ENCODE results near the gene TNPO2.
"Not testable (repeated sequence)": the region's sequence is repeated elsewhere in the genome, so short reads cannot be mapped to it uniquely, and the experiment has no call there.

Gene TNPO2

GRCh38 chr19:12678039-12678438 is 45.7 kb downstream of the TNPO2 start:
- FAIRE-seq; DNase-seq (ENCODE audit: low spot score): not testable (repeated sequence)

GRCh38 chr19:12676928-12677327 is 46.8 kb downstream of the TNPO2 start:
- DNase-seq (ENCODE audit: low spot score) (no peak), FAIRE-seq (no peak)

- FAIRE-seq (no peak), DNase-seq (ENCODE audit: low spot score) (peak; percentile 59)
Observed at GRCh38 chr19:12676384-12676792, 47.3 kb downstream of the TNPO2 start.

- DNase-seq (ENCODE audit: low spot score) (no peak), FAIRE-seq (no peak)
Observed at GRCh38 chr19:12675940-12676339, 47.8 kb downstream of the TNPO2 start.

GRCh38 chr19:12675399-12675798 is 48.3 kb downstream of the TNPO2 start:
- FAIRE-seq = no peak
- no peak for DNase-seq (ENCODE audit: low spot score)

- no peak for FAIRE-seq
- no peak for DNase-seq (ENCODE audit: low spot score)
Observed at GRCh38 chr19:12672744-12673143, 51.0 kb downstream of the TNPO2 start.

- no peak for DNase-seq (ENCODE audit: low spot score)
- FAIRE-seq = no peak
Observed at GRCh38 chr19:12670159-12670928, 53.4 kb downstream of the TNPO2 start.

GRCh38 chr19:12669270-12670158 is 54.2 kb downstream of the TNPO2 start:
- DNase-seq (ENCODE audit: low spot score) (peak; percentile 61), FAIRE-seq (no peak)

- FAIRE-seq (no peak), DNase-seq (ENCODE audit: low spot score) (peak; percentile 5)
Observed at GRCh38 chr19:12668932-12669269, 54.8 kb downstream of the TNPO2 start.

GRCh38 chr19:12668346-12668745 is 55.4 kb downstream of the TNPO2 start:
- no peak for DNase-seq (ENCODE audit: low spot score)
- no peak for FAIRE-seq

GRCh38 chr19:12667731-12668302 is 55.9 kb downstream of the TNPO2 start:
- FAIRE-seq = no peak

GRCh38 chr19:12666265-12667048 is 57.3 kb downstream of the TNPO2 start, which contains the start of the genes MAN2B1 and WDR83:
Gene MAN2B1 (minus strand): TSS chr19:12666742. CDS start chr19:12666701, 41 bp downstream.
Gene WDR83 (plus strand): TSS chr19:12666807. CDS start chr19:12669791, 2,984 bp downstream.
- DNase-seq (ENCODE audit: low spot score) = peak; percentile 34

More at GRCh38 chr19:12667731-12668302, 55.9 kb downstream of the TNPO2 start:
- no peak for DNase-seq (ENCODE audit: low spot score)

GRCh38 chr19:12665671-12666264 is 58.0 kb downstream of the TNPO2 start:
- FAIRE-seq (no peak), DNase-seq (ENCODE audit: low spot score) (peak; percentile 20)

More at GRCh38 chr19:12666265-12667048, 57.3 kb downstream of the TNPO2 start, which contains the start of the genes MAN2B1 and WDR83:
- no peak for FAIRE-seq

GRCh38 chr19:12665281-12665573 is 58.5 kb downstream of the TNPO2 start:
- no peak for FAIRE-seq

GRCh38 chr19:12664406-12665280 is 59.1 kb downstream of the TNPO2 start:
- DNase-seq (ENCODE audit: low spot score) (no peak), FAIRE-seq (no peak)

More at GRCh38 chr19:12665281-12665573, 58.5 kb downstream of the TNPO2 start:
- no peak for DNase-seq (ENCODE audit: low spot score)

- FAIRE-seq = no peak
Observed at GRCh38 chr19:12660980-12661379, 62.8 kb downstream of the TNPO2 start.

GRCh38 chr19:12657966-12658365 is 65.8 kb downstream of the TNPO2 start:
- FAIRE-seq = no peak
- DNase-seq (ENCODE audit: low spot score) = no peak

More at GRCh38 chr19:12660980-12661379, 62.8 kb downstream of the TNPO2 start:
- DNase-seq (ENCODE audit: low spot score) = no peak

- FAIRE-seq = no peak
- no peak for DNase-seq (ENCODE audit: low spot score)
Observed at GRCh38 chr19:12656899-12657571, 66.7 kb downstream of the TNPO2 start.

- FAIRE-seq = no peak
- DNase-seq (ENCODE audit: low spot score) = no peak
Observed at GRCh38 chr19:12655546-12655945, 68.2 kb downstream of the TNPO2 start.
